HEK293 (cell line): ENCODE measurements around the gene CCDC187.

Source experiments
- CTCF ChIA-PET: fragments of 350-600 bp; formaldehyde crosslinking; extraction: SDS; loops from one replicate; lab custom pipeline; 2021; ENCODE audit warnings: antibody characterized with exemption; lab: Yijun Ruan, JAX
- POLR2A ChIA-PET: fragments of 300-600 bp; formaldehyde crosslinking; extraction: SDS; loops from one replicate; lab custom pipeline; 2020; ENCODE audit warnings: antibody characterized with exemption, inconsistent platforms; lab: Yijun Ruan, JAX
- H3K27ac ChIP-seq: fragments of 200-500 bp; sonication (Bioruptor generic); 2 replicates; pipeline ENCODE4 v1.5.1; 2014; ENCODE audit warnings: low read depth, low read length, control low read depth, inconsistent platforms; ENCODE audit errors: extremely low read depth
- H3K36me3 ChIP-seq, 2 experiments: fragments of 200-500 bp in 1 of 2; sonication (Bioruptor generic) in 1 of 2; 1 replicate in 1 of 2; 2 replicates in 1 of 2; pipeline ENCODE4 v1.5.1; 2014 to 2017; ENCODE audit warnings: inconsistent platforms in 2 of 2, low read length in 2 of 2; ENCODE audit not compliant: control insufficient read depth in 2 of 2, insufficient read depth in 1 of 2
- H3K4me1 ChIP-seq: fragments of 200-500 bp; sonication (Bioruptor generic); 2 replicates; pipeline ENCODE4 v1.5.1; 2014; ENCODE audit warnings: mild to moderate bottlenecking, low read length, inconsistent platforms; ENCODE audit not compliant: control insufficient read depth, insufficient read depth
- H3K4me3 ChIP-seq: 2 replicates; pipeline ENCODE4 v1.5.1; 2011; ENCODE audit warnings: low read depth, mild to moderate bottlenecking, control low read depth, low read length, moderate library complexity
- H3K9me3 ChIP-seq: fragments of 200-500 bp; sonication (Bioruptor generic); 2 replicates; pipeline ENCODE4 v1.5.1; 2014; ENCODE audit warnings: low read depth, low read length, inconsistent platforms; ENCODE audit not compliant: control insufficient read depth, insufficient read depth
- ATF2 ChIP-seq: fragments of 450-650 bp; formaldehyde crosslinking; IDR thresholded peaks from 2 replicates; pipeline ENCODE4 v1.5.1; 2016; ENCODE audit warnings: missing biosample characterization, missing genetic modification characterization, low read depth
- CTCF ChIP-seq: fragments of 450-650 bp; formaldehyde crosslinking; IDR thresholded peaks from 2 replicates; pipeline ENCODE4 v1.5.1; 2016; ENCODE audit warnings: missing biosample characterization, missing genetic modification characterization
- GLIS2 ChIP-seq: fragments of 450-650 bp; formaldehyde crosslinking; IDR thresholded peaks from 2 replicates; pipeline ENCODE4 v1.5.1; 2016; ENCODE audit warnings: missing biosample characterization, missing genetic modification characterization
- HOXA7 ChIP-seq: sonication (generic); formaldehyde crosslinking; IDR thresholded peaks from 2 replicates; pipeline ENCODE4 v1.8.1; 2022; ENCODE audit warnings: missing genetic modification reagents, borderline replicate concordance
- SALL2 ChIP-seq: fragments of 450-650 bp; formaldehyde crosslinking; IDR thresholded peaks from 2 replicates; pipeline ENCODE4 v1.5.0; 2017; ENCODE audit warnings: missing biosample characterization, mild to moderate bottlenecking, missing genetic modification characterization, borderline replicate concordance
- SETDB1 ChIP-seq: IDR thresholded peaks from one replicate; pipeline ENCODE4 v1.6.1; 2017; ENCODE audit warnings: mild to moderate bottlenecking, low read length, moderate library complexity, mixed read lengths; ENCODE audit not compliant: insufficient read length
- TRIM28 ChIP-seq: IDR thresholded peaks from 2 replicates; pipeline ENCODE4 v1.6.1; 2011; ENCODE audit warnings: low read length, control low read depth, borderline replicate concordance
- ZFHX2 ChIP-seq: fragments of 450-650 bp; formaldehyde crosslinking; conservative IDR thresholded peaks from 2 replicates; pipeline ENCODE4 v1.5.1; 2016; ENCODE audit warnings: missing biosample characterization, missing genetic modification characterization
- ZFP41 ChIP-seq: fragments of 450-650 bp; formaldehyde crosslinking; IDR thresholded peaks from 2 replicates; pipeline ENCODE4 v1.5.1; 2016; ENCODE audit warnings: missing biosample characterization, missing genetic modification characterization, borderline replicate concordance
- ZNF157 ChIP-seq: fragments of 450-650 bp; formaldehyde crosslinking; IDR thresholded peaks from 2 replicates; pipeline ENCODE4 v1.5.1; 2016; ENCODE audit warnings: missing biosample characterization, missing genetic modification characterization
- ZNF18 ChIP-seq: fragments of 450-650 bp; formaldehyde crosslinking; IDR thresholded peaks from 2 replicates; pipeline ENCODE4 v1.5.1; 2016; ENCODE audit warnings: missing biosample characterization, missing genetic modification characterization
- ZNF19 ChIP-seq: fragments of 450-650 bp; formaldehyde crosslinking; IDR thresholded peaks from 2 replicates; pipeline ENCODE4; 2016; ENCODE audit warnings: missing biosample characterization, missing genetic modification characterization, low read depth
- ZNF202 ChIP-seq: fragments of 450-650 bp; formaldehyde crosslinking; IDR thresholded peaks from 2 replicates; pipeline ENCODE4 v1.5.1; 2016; ENCODE audit warnings: missing biosample characterization, missing genetic modification characterization, borderline replicate concordance
- ZNF248 ChIP-seq: fragments of 450-650 bp; formaldehyde crosslinking; IDR thresholded peaks from 2 replicates; pipeline ENCODE4 v1.5.1; 2017; ENCODE audit warnings: missing biosample characterization, missing genetic modification characterization
- ZNF292 ChIP-seq: fragments of 450-650 bp; formaldehyde crosslinking; IDR thresholded peaks from 2 replicates; pipeline ENCODE4 v1.5.1; 2016; ENCODE audit warnings: low read depth, missing biosample characterization, missing genetic modification characterization, borderline replicate concordance
- ZNF302 ChIP-seq: fragments of 450-650 bp; formaldehyde crosslinking; IDR thresholded peaks from 2 replicates; pipeline ENCODE4 v1.5.1; 2016; ENCODE audit warnings: missing biosample characterization, missing genetic modification characterization, low read depth
- ZNF324 ChIP-seq: fragments of 450-650 bp; formaldehyde crosslinking; IDR thresholded peaks from 2 replicates; pipeline ENCODE4 v1.5.1; 2016; ENCODE audit warnings: missing biosample characterization, missing genetic modification characterization
- ZNF426 ChIP-seq: fragments of 450-650 bp; formaldehyde crosslinking; IDR thresholded peaks from 2 replicates; pipeline ENCODE4 v1.5.1; 2017; ENCODE audit warnings: missing biosample characterization, missing genetic modification characterization, mild to moderate bottlenecking, inconsistent platforms, moderate library complexity
- ZNF433 ChIP-seq: fragments of 450-650 bp; formaldehyde crosslinking; IDR thresholded peaks from 2 replicates; pipeline ENCODE4 v1.5.1; 2016; ENCODE audit warnings: missing biosample characterization, missing genetic modification characterization, low read depth
- ZNF473 ChIP-seq: fragments of 450-650 bp; formaldehyde crosslinking; IDR thresholded peaks from 2 replicates; pipeline ENCODE4 v1.5.1; 2017; ENCODE audit warnings: missing biosample characterization, missing genetic modification characterization
- ZNF548 ChIP-seq: fragments of 450-650 bp; formaldehyde crosslinking; IDR thresholded peaks from 2 replicates; pipeline ENCODE4 v1.5.1; 2016; ENCODE audit warnings: missing biosample characterization, missing genetic modification characterization
- ZNF555 ChIP-seq: fragments of 450-650 bp; formaldehyde crosslinking; conservative IDR thresholded peaks from 2 replicates; pipeline ENCODE4 v1.5.1; 2017; ENCODE audit warnings: missing biosample characterization, mild to moderate bottlenecking, missing genetic modification characterization, inconsistent platforms
- ZNF580 ChIP-seq: fragments of 450-650 bp; formaldehyde crosslinking; IDR thresholded peaks from 2 replicates; pipeline ENCODE4 v1.5.1; 2016; ENCODE audit warnings: missing biosample characterization, missing genetic modification characterization
- ZNF610 ChIP-seq: fragments of 450-650 bp; formaldehyde crosslinking; IDR thresholded peaks from 2 replicates; pipeline ENCODE4 v1.5.1; 2016; ENCODE audit warnings: missing biosample characterization, missing genetic modification characterization, borderline replicate concordance
- ZNF621 ChIP-seq: fragments of 450-650 bp; formaldehyde crosslinking; IDR thresholded peaks from 2 replicates; pipeline ENCODE4 v1.5.1; 2017; ENCODE audit warnings: missing biosample characterization, missing genetic modification characterization
- ZNF626 ChIP-seq: fragments of 450-650 bp; sonication (Bioruptor Pico); formaldehyde crosslinking; IDR thresholded peaks from 2 replicates; pipeline ENCODE4 v1.5.1; 2018; ENCODE audit warnings: missing biosample characterization, missing genetic modification characterization, inconsistent platforms
- ZNF692 ChIP-seq: fragments of 450-650 bp; formaldehyde crosslinking; IDR thresholded peaks from 2 replicates; pipeline ENCODE4 v1.5.1; 2016; ENCODE audit warnings: missing biosample characterization, missing genetic modification characterization
- TF ChIP-seq, protein P1 (sequence below): fragments of 450-650 bp; formaldehyde crosslinking; IDR thresholded peaks from 2 replicates; pipeline ENCODE4 v1.5.1; 2016; ENCODE audit warnings: missing biosample characterization, missing genetic modification characterization

Gene CCDC187

GRCh38 chr9:136294437-136294836 is 9.5 kb downstream of the CCDC187 start:
- no peak overlapping the region for H3K27ac ChIP-seq
- H3K9me3 ChIP-seq, result no peaks in the 10 kb centered on the region
- no peak for TF ChIP-seq ZNF426 (tag by site-specific recombination)
- no peak for TF ChIP-seq ATF2 (tag by site-specific recombination)
- no peak for TF ChIP-seq ZNF202 (tag by site-specific recombination)
- TF ChIP-seq ZNF248 (tag by site-specific recombination), result no peak
- no peak for TF ChIP-seq ZNF548 (tag by site-specific recombination)
- TF ChIP-seq ZNF324, result no peak
- TF ChIP-seq TRIM28, result no peak
- TF ChIP-seq ZFP41 (tag by site-specific recombination), result no peak
- TF ChIP-seq ZNF555 (tag by site-specific recombination), result no peak
- TF ChIP-seq ZNF692, result no peak
- no peak for TF ChIP-seq GLIS2
- TF ChIP-seq, protein P1, sequence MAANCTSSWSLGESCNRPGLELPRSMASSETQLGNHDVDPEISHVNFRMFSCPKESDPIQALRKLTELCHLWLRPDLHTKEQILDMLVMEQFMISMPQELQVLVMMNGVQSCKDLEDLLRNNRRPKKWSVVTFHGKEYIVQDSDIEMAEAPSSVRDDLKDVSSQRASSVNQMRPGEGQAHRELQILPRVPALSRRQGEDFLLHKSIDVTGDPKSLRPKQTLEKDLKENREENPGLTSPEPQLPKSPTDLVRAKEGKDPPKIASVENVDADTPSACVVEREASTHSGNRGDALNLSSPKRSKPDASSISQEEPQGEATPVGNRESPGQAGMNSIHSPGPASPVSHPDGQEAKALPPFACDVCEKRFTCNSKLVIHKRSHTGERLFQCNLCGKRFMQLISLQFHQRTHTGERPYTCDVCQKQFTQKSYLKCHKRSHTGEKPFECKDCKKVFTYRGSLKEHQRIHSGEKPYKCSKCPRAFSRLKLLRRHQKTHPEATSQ (tag by site-specific recombination), result no peak
- TF ChIP-seq ZNF292 (tag by site-specific recombination), result no peak
- TF ChIP-seq ZNF626 (tag by site-specific recombination), result no peak
- TF ChIP-seq, all 188 proteins: peak for 0
- POLR2A ChIA-PET, result no interaction called here
- Histone ChIP-seq H3K4me3 (no peak overlapping the region), H3K36me3 (no peaks in the 10 kb centered on the region), H3K4me1 (no peaks in the 10 kb centered on the region)
- CTCF ChIA-PET, result interaction anchor here (0.6 to 1.2 kb wide), 3 partner anchors 8 to 753 kb away, joined by 3 read pairs; no protein-coding TSS in a partner anchor

DNA sequence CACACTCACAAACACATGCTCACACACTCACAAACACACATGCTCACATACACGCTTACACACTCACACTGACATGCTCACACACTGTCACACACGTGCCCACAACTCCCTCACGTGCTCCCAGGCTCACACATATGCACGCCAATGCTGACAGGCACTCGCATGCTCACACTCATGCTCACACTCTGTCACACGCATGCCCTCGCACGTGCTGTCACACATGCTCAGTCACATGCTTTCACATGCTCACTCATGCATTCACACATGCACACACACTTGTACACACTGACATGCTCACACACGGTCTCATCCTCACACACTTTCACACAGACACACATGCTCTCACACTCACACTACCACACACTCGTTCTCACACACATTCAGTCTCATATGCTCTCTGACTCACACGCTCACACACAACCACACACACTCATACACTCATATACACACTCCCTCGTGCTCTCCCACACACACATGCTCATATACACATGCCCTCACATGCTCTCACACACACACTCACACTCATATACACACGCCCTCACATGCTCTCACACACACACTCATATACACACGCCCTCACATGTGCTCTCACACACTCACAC is 10.3 kb downstream of the CCDC187 start:
- TF ChIP-seq CTCF (tag by site-specific recombination), result no peak
- TF ChIP-seq ZNF473, result no peak
- 0 out of 2 replicates have a peak, but pooled peaks have one; percentile 59 for TF ChIP-seq ZNF621
- TF ChIP-seq ZNF580 (tag by site-specific recombination), result no peak
- TF ChIP-seq ZNF18 (tag by site-specific recombination), result peak; percentile 70
- TF ChIP-seq SALL2 (tag by site-specific recombination), result peak; percentile 17; the same call in 1 of the 2 replicates
- no peak for TF ChIP-seq SETDB1
- no peak for TF ChIP-seq ZNF157 (tag by site-specific recombination)
- no peak for TF ChIP-seq ZNF610
- peak; percentile 54 for TF ChIP-seq ZFHX2 (tag by site-specific recombination)
- TF ChIP-seq ZNF433, result no peak
- no peak for TF ChIP-seq ZNF302
- TF ChIP-seq ZNF19, result no peak
- TF ChIP-seq HOXA7, result no peak
- TF ChIP-seq, all 188 proteins: peak for 4
- H3K36me3 ChIP-seq, result no peaks in the 10 kb centered on the region
- ChIA-PET CTCF (no interaction called here), POLR2A (no interaction called here)
- H3K9me3 ChIP-seq, result no peaks in the 10 kb centered on the region
- H3K4me3 ChIP-seq, result no peak overlapping the region
- H3K27ac ChIP-seq, result no peak overlapping the region
- no peaks in the 10 kb centered on the region for H3K4me1 ChIP-seq
